Measurements from ENCODE around the gene PCID2.

DNA sequence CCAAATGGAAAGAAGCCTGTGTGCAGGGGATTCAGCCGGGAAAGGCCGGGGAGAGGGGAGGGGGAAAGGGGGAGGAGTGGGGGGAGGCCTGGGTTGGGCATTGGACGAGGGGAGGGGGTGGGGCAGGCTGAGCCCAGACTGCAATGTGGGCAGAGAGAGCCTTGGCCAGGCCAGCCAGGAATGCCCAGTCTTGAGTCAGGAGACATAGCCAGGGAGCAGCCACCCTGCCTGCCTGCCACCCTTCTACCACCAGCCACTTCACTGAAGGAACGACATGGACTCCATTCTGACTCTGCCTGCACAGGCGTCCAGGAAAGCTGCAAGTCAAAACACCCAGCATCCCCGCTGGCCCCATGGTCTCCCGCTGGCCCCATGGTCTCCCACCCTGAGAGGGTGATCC lies 49.5 kb downstream of the PCID2 start:
- TF ChIP-seq, protein P1, sequence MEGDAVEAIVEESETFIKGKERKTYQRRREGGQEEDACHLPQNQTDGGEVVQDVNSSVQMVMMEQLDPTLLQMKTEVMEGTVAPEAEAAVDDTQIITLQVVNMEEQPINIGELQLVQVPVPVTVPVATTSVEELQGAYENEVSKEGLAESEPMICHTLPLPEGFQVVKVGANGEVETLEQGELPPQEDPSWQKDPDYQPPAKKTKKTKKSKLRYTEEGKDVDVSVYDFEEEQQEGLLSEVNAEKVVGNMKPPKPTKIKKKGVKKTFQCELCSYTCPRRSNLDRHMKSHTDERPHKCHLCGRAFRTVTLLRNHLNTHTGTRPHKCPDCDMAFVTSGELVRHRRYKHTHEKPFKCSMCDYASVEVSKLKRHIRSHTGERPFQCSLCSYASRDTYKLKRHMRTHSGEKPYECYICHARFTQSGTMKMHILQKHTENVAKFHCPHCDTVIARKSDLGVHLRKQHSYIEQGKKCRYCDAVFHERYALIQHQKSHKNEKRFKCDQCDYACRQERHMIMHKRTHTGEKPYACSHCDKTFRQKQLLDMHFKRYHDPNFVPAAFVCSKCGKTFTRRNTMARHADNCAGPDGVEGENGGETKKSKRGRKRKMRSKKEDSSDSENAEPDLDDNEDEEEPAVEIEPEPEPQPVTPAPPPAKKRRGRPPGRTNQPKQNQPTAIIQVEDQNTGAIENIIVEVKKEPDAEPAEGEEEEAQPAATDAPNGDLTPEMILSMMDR (IDR thresholded peaks at IDR 0.05), result no peak
- no peak for TF ChIP-seq ZFX (IDR thresholded peaks at IDR 0.05; ENCODE audit: borderline replicate concordance)

Measured in 22Rv1 (cell line).